ENCODE data around the gene SRRM1.

The SRRM1 gene

GRCh38 chr1:24622218-24622617 lies 20.9 kb upstream of the SRRM1 start:
- Histone ChIP-seq H3K27ac (replicated peaks) (no peak overlapping the region), H3K4me3 (replicated peaks; ENCODE audit: insufficient read depth, low read length) (no peak overlapping the region), H3K27me3 (ENCODE audit: insufficient read depth, poor library complexity, severe bottlenecking) (peaks cover 4% of the 10 kb centered on the region)
- no peak for TF ChIP-seq CTCF (IDR thresholded peaks at IDR 0.05; ENCODE audit: insufficient read depth, low read length)
- no peak for TF ChIP-seq GABPA (IDR thresholded peaks at IDR 0.05; ENCODE audit: low read depth)
- no peak for TF ChIP-seq POLR2AphosphoS5 (IDR thresholded peaks at IDR 0.05; ENCODE audit: low read depth)
- no peak for TF ChIP-seq REST (IDR thresholded peaks at IDR 0.05; ENCODE audit: insufficient replicate concordance, low read depth)
- TF ChIP-seq SPI1 (IDR thresholded peaks at IDR 0.05; ENCODE audit: borderline replicate concordance, low read depth) = no peak
- DNase-seq (ENCODE audit: low read depth in 1 of 2, low spot score in 1 of 2) = no peak

GRCh38 chr1:24632832-24633175 lies 10.3 kb upstream of the SRRM1 start:
- no peak overlapping the region for H3K27ac ChIP-seq (replicated peaks)
- TF ChIP-seq POLR2AphosphoS5 (IDR thresholded peaks at IDR 0.05; ENCODE audit: low read depth) = no peak

GRCh38 chr1:24635195-24635843 lies 7.8 kb upstream of the SRRM1 start:
- Histone ChIP-seq H3K4me3 (replicated peaks; ENCODE audit: insufficient read depth, low read length) (no peak overlapping the region), H3K27me3 (ENCODE audit: insufficient read depth, poor library complexity, severe bottlenecking) (peaks cover 2% of the 10 kb centered on the region), H3K27ac (replicated peaks) (no peak overlapping the region)
- TF ChIP-seq SPI1 (IDR thresholded peaks at IDR 0.05; ENCODE audit: borderline replicate concordance, low read depth) (no peak), GABPA (IDR thresholded peaks at IDR 0.05; ENCODE audit: low read depth) (no peak), REST (IDR thresholded peaks at IDR 0.05; ENCODE audit: insufficient replicate concordance, low read depth) (no peak), POLR2AphosphoS5 (IDR thresholded peaks at IDR 0.05; ENCODE audit: low read depth) (no peak), CTCF (IDR thresholded peaks at IDR 0.05; ENCODE audit: insufficient read depth, low read length) (peak; percentile 30)
- peak; percentile 6 to 37 for DNase-seq (ENCODE audit: low read depth in 1 of 2, low spot score in 1 of 2)

More at GRCh38 chr1:24632832-24633175, 10.3 kb upstream of the SRRM1 start:
- H3K4me3 ChIP-seq (replicated peaks; ENCODE audit: insufficient read depth, low read length) = no peak overlapping the region
- DNase-seq (ENCODE audit: low read depth in 1 of 2, low spot score in 1 of 2) = no peak
- H3K27me3 ChIP-seq (ENCODE audit: insufficient read depth, poor library complexity, severe bottlenecking) = peaks cover 2% of the 10 kb centered on the region

GRCh38 chr1:24636661-24637357 lies 6.3 kb upstream of the SRRM1 start:
- Histone ChIP-seq H3K4me3 (replicated peaks; ENCODE audit: insufficient read depth, low read length) (no peak overlapping the region), H3K27ac (replicated peaks) (no peak overlapping the region), H3K27me3 (ENCODE audit: insufficient read depth, poor library complexity, severe bottlenecking) (peaks cover 2% of the 10 kb centered on the region)
- no peak for DNase-seq (ENCODE audit: low read depth in 1 of 2, low spot score in 1 of 2)
- no peak for TF ChIP-seq POLR2AphosphoS5 (IDR thresholded peaks at IDR 0.05; ENCODE audit: low read depth)
- peak; percentile 55; the same call in 1 of the 2 replicates for TF ChIP-seq SPI1 (IDR thresholded peaks at IDR 0.05; ENCODE audit: borderline replicate concordance, low read depth)

Data from HL-60 (cell line).